Peyer's patch (tissue), 4 donors: ENCODE data around the gene DNAI1. TPM values are rescaled to one million over a fixed set of nuclear protein-coding genes. Genes with fewer than 3 reads are reported as not detected.
"Not testable (repeated sequence)": the region's sequence is repeated elsewhere in the genome, so short reads cannot be mapped to it uniquely, and the experiment has no call there.

ENCODE experiments used
- DNase-seq, 3 donors: peaks; one replicate each; pipeline ENCODE4 v3.0.0-alpha.2; 2017 to 2019
- H3K27ac ChIP-seq, 4 donors: fragments of 200-600 bp; sonication (generic); one replicate each; pipeline ENCODE4 v1.5.1; 2016 to 2019
- H3K27me3 ChIP-seq, 2 donors: fragments of 200-600 bp; sonication (generic); one replicate each; pipeline ENCODE4 v1.5.1; 2019
- H3K36me3 ChIP-seq, 3 donors: fragments of 200-600 bp; sonication (generic); one replicate each; pipeline ENCODE4 v1.5.1; 2016 to 2019
- H3K4me1 ChIP-seq, 4 donors: fragments of 200-600 bp; sonication (generic); one replicate each; pipeline ENCODE4 v1.5.1; 2016 to 2019
- H3K4me3 ChIP-seq, 4 donors: fragments of 200-600 bp; sonication (generic); 1 replicate in 3 of 4; 2 replicates in 1 of 4; pipeline ENCODE4 v1.5.1; 2016 to 2019; ENCODE audit warnings: mild to moderate bottlenecking in 1 of 4
- H3K9me3 ChIP-seq, 4 donors: fragments of 200-600 bp; sonication (generic); one replicate each; pipeline ENCODE4 v1.5.1; 2016 to 2019; ENCODE audit warnings: mild to moderate bottlenecking in 1 of 4
- CTCF ChIP-seq, 6 experiments: fragments of 450-650 bp in 4 of 6; fragments of 200-600 bp in 2 of 6; sonication (generic) in 1 of 6; IDR thresholded peaks; one replicate each; pipeline ENCODE4 v1.5.1; 2017 to 2019; ENCODE audit warnings: antibody characterized with exemption in 6 of 6, mild to moderate bottlenecking in 3 of 6, moderate library complexity in 1 of 6
- POLR2A ChIP-seq, 2 donors: fragments of 450-650 bp; IDR thresholded peaks; one replicate each; pipeline ENCODE4 v1.5.1; 2017; ENCODE audit warnings: antibody characterized with exemption in 2 of 2, mild to moderate bottlenecking in 2 of 2, moderate library complexity in 2 of 2
- total RNA-seq, 4 donors: library from RNA; depleted of rRNA; stranded (reverse); fragments of >200 nt; gene quantifications; one replicate each; pipeline ENCODE4 v1.1.0, GENCODE V29; 2016

Gene DNAI1
- total RNA-seq, 4 donors from 2014 or later: not detected

DNA sequence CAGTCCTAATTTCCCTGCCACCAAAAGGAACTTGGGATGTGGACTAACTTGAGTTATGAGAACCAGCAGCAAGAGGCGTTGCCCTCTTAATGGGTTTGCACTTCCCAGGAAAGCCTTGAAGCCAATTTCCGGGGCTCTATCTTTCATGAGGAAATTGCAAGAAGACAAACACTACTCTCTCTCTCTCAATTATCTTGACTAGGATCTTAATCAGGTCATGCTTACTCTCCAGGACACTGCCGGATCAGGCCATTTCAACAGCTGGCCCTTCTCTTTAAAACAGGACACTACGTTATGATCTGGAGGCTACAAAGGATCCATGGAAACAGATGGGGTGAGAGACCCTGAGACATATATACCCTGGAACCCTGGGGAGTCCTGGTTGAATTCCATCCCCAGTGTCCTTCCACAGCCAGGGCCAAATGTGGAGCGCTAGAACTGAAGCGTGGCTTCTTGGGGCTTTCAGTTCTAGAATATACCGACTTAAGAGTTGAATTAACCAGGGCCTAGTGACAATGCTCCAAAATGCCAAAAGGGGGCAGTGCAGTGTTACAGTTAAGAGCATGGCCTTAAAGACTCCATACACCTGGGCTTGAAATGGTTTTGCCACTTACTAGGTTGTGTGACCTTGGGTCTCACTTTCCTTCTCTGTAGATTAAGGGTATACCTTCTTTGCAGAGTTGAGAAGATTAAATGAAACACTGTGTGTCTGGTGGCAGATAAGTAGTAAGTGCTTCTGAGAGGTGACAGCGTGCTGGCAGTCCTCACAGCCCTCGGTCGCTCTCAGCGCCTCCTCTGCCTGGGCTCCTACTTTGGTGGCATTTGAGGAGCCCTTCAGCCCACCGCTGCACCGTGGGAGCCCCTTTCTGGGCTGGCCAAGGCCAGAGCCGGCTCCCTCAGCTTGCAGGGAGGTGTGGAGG, 21.3 kb upstream of the DNAI1 start:
- peak in 2 of 3 donors; percentile 60 to 85 for DNase-seq
- Histone ChIP-seq H3K27me3 (no peaks in the 10 kb centered on the region), H3K36me3 (no peaks in the 10 kb centered on the region), H3K27ac (no peak overlapping the region), H3K9me3 (no peaks in the 10 kb centered on the region), H3K4me1 (no peaks in the 10 kb centered on the region), H3K4me3 (no peak overlapping the region)
- TF ChIP-seq CTCF (IDR thresholded peaks at IDR 0.05): peak; percentile 48 to 90 (median 78)
- no peak for TF ChIP-seq POLR2A (IDR thresholded peaks at IDR 0.05)

GRCh38 chr9:34437926-34438307, 20.7 kb upstream of the DNAI1 start:
- not testable (repeated sequence) for H3K27ac ChIP-seq, H3K4me3 ChIP-seq, H3K27me3 ChIP-seq, H3K36me3 ChIP-seq, H3K9me3 ChIP-seq, H3K4me1 ChIP-seq, DNase-seq

DNA sequence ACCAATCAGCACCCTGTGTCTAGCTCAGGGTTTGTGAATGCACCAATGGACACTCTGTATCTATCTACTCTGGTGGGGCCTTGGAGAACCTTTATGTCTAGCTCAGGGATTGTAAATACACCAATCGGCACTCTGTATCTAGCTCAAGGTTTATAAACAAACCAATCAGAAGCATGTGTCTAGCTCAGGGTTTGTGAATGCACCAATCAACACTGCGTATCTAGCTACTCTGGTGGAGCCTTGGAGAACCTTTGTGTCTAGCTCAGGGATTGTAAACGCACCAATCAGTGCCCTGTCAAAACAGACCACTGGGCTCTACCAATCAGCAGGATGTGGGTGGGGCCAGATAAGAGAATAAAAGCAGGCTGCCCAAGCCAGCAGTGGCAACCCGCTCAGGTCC, 20.1 kb upstream of the DNAI1 start:
- H3K27me3 ChIP-seq, H3K9me3 ChIP-seq, H3K4me3 ChIP-seq, H3K36me3 ChIP-seq, H3K27ac ChIP-seq, DNase-seq, H3K4me1 ChIP-seq: not testable (repeated sequence)

GRCh38 chr9:34440017-34440416, 18.6 kb upstream of the DNAI1 start:
- H3K36me3 ChIP-seq: no peaks in the 10 kb centered on the region
- H3K4me1 ChIP-seq: no peaks in the 10 kb centered on the region
- H3K27ac ChIP-seq: no peak overlapping the region
- DNase-seq: no peak
- H3K27me3 ChIP-seq: no peaks in the 10 kb centered on the region
- no peaks in the 10 kb centered on the region for H3K9me3 ChIP-seq
- no peak overlapping the region for H3K4me3 ChIP-seq
- TF ChIP-seq CTCF (IDR thresholded peaks at IDR 0.05) (no peak), POLR2A (IDR thresholded peaks at IDR 0.05) (no peak)

GRCh38 chr9:34442770-34443169, 15.8 kb upstream of the DNAI1 start:
- H3K4me3 ChIP-seq: no peak overlapping the region
- H3K27me3 ChIP-seq: no peaks in the 10 kb centered on the region
- H3K4me1 ChIP-seq: no peaks in the 10 kb centered on the region
- no peaks in the 10 kb centered on the region for H3K36me3 ChIP-seq
- no peak for DNase-seq
- no peak overlapping the region for H3K27ac ChIP-seq
- no peak for TF ChIP-seq CTCF (IDR thresholded peaks at IDR 0.05)
- no peak for TF ChIP-seq POLR2A (IDR thresholded peaks at IDR 0.05)
- H3K9me3 ChIP-seq: no peaks in the 10 kb centered on the region

GRCh38 chr9:34443533-34443932, 15.1 kb upstream of the DNAI1 start:
- no peaks in the 10 kb centered on the region for H3K36me3 ChIP-seq
- no peak overlapping the region for H3K27ac ChIP-seq
- no peak for DNase-seq
- H3K4me3 ChIP-seq: no peak overlapping the region
- no peaks in the 10 kb centered on the region for H3K4me1 ChIP-seq
- H3K9me3 ChIP-seq: no peaks in the 10 kb centered on the region
- TF ChIP-seq POLR2A (IDR thresholded peaks at IDR 0.05) (no peak), CTCF (IDR thresholded peaks at IDR 0.05) (no peak)
- no peaks in the 10 kb centered on the region for H3K27me3 ChIP-seq
